ENCODE data around the gene FUT8. TPM values are rescaled to one million over a fixed set of nuclear protein-coding genes. Genes with fewer than 3 reads are reported as not detected.

Gene FUT8
- total and polyA plus RNA-seq, 9 donors = 18.1 to 51.1 (median 27.4) TPM

- H3K27me3 ChIP-seq = no peaks in the 10 kb centered on the region
Observed at GRCh38 chr14:65472189-65472588, 59.7 kb downstream of the FUT8 start.

GRCh38 chr14:65476273-65476941 is 63.9 kb downstream of the FUT8 start:
- no peak overlapping the region for H3K4me3 ChIP-seq
- 84 to 100% (median 86%) methylated on average over 2 of the region's 2 CpGs for WGBS, 3 donors
- no peaks in the 10 kb centered on the region for H3K9me3 ChIP-seq
- H3K27ac ChIP-seq = no peak overlapping the region
- H3K36me3 ChIP-seq = no peaks in the 10 kb centered on the region
- DNase-seq = no peak
- no peaks in the 10 kb centered on the region for H3K4me1 ChIP-seq (ENCODE audit: insufficient read depth)
- H3K27me3 ChIP-seq = no peaks in the 10 kb centered on the region
- TF ChIP-seq POLR2A (IDR thresholded peaks at IDR 0.05) (no peak), EP300 (IDR thresholded peaks at IDR 0.05) (no peak)
- TF ChIP-seq, protein P1, sequence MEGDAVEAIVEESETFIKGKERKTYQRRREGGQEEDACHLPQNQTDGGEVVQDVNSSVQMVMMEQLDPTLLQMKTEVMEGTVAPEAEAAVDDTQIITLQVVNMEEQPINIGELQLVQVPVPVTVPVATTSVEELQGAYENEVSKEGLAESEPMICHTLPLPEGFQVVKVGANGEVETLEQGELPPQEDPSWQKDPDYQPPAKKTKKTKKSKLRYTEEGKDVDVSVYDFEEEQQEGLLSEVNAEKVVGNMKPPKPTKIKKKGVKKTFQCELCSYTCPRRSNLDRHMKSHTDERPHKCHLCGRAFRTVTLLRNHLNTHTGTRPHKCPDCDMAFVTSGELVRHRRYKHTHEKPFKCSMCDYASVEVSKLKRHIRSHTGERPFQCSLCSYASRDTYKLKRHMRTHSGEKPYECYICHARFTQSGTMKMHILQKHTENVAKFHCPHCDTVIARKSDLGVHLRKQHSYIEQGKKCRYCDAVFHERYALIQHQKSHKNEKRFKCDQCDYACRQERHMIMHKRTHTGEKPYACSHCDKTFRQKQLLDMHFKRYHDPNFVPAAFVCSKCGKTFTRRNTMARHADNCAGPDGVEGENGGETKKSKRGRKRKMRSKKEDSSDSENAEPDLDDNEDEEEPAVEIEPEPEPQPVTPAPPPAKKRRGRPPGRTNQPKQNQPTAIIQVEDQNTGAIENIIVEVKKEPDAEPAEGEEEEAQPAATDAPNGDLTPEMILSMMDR (IDR thresholded peaks at IDR 0.05) = no peak
- intact Hi-C loops (cut with DNase I) = no loop called here

More at GRCh38 chr14:65472189-65472588, 59.7 kb downstream of the FUT8 start:
- no peaks in the 10 kb centered on the region for H3K9me3 ChIP-seq
- no peak for DNase-seq
- H3K27ac ChIP-seq = no peak overlapping the region
- TF ChIP-seq EP300 (IDR thresholded peaks at IDR 0.05) (no peak), POLR2A (IDR thresholded peaks at IDR 0.05) (no peak)
- TF ChIP-seq, protein P1 (IDR thresholded peaks at IDR 0.05) = no peak
- intact Hi-C loops (cut with DNase I) = no loop called here
- H3K4me3 ChIP-seq = no peak overlapping the region
- H3K4me1 ChIP-seq (ENCODE audit: insufficient read depth) = peaks cover 3% of the 10 kb centered on the region
- H3K36me3 ChIP-seq = no peaks in the 10 kb centered on the region

- no peaks in the 10 kb centered on the region for H3K9me3 ChIP-seq
- no peak overlapping the region for H3K4me3 ChIP-seq
- H3K36me3 ChIP-seq = no peaks in the 10 kb centered on the region
- no peak for DNase-seq
- H3K27me3 ChIP-seq = no peaks in the 10 kb centered on the region
- H3K27ac ChIP-seq = no peak overlapping the region
- H3K4me1 ChIP-seq (ENCODE audit: insufficient read depth) = no peaks in the 10 kb centered on the region
- intact Hi-C loops (cut with DNase I) = no loop called here
- WGBS, 3 donors = 59 to 86% (median 70%) methylated on average over 1 of the region's 1 CpG
- TF ChIP-seq POLR2A (IDR thresholded peaks at IDR 0.05) (no peak), EP300 (IDR thresholded peaks at IDR 0.05) (no peak)
- TF ChIP-seq, protein P1 (IDR thresholded peaks at IDR 0.05) = no peak
Observed at GRCh38 chr14:65476942-65477318, 64.4 kb downstream of the FUT8 start.

DNA sequence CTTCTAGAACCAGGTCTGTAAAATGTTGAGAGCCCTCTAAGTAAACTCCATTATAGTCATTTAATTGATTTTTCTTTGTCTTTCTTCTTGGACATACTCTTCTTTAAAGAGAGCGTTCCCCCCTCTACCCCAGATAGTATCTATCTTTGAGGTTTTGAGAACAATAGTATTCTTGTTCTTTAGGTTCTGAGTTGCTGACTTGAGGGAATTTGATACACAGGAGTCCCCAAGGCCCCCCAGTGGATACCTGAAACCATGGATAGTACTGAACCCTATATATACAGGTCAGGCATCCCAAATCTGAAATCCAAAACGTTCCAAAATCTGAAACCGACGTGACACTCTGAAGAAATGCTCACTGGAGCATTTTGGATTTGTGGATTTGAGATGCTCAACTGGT is 65.5 kb downstream of the FUT8 start:
- 95 to 98% (median 96%) methylated on average over 4 of the region's 4 CpGs for WGBS, 3 donors
- Histone ChIP-seq H3K4me1 (ENCODE audit: insufficient read depth) (no peaks in the 10 kb centered on the region), H3K27ac (no peak overlapping the region), H3K9me3 (no peaks in the 10 kb centered on the region), H3K27me3 (no peaks in the 10 kb centered on the region), H3K36me3 (no peaks in the 10 kb centered on the region), H3K4me3 (no peak overlapping the region)
- TF ChIP-seq, protein P1 (IDR thresholded peaks at IDR 0.05) = no peak
- TF ChIP-seq POLR2A (IDR thresholded peaks at IDR 0.05) (no peak), EP300 (IDR thresholded peaks at IDR 0.05) (no peak)
- intact Hi-C loops (cut with DNase I) = no loop called here
- DNase-seq = no peak
